Hematopoietic multipotent progenitor cell (in vitro differentiated cells): ENCODE measurements around the gene ST14. TPM values are rescaled to one million over a fixed set of nuclear protein-coding genes. Genes with fewer than 3 reads are reported as not detected.

Source experiments
- small RNA-seq: library from RNA; depleted of rRNA; stranded (forward); fragments of <200 nt; gene quantifications from one replicate; pipeline ENCODE3, GENCODE V24; 2012
- total RNA-seq: library from RNA; depleted of rRNA; stranded (reverse); fragments of >200 nt; gene quantifications from one replicate; pipeline ENCODE4 v1.2.3, GENCODE V29; 2012

Gene ST14
- total RNA-seq, 1 donor, result 2.2 TPM

Small RNA genes lying within 50 kb of the gene (small RNA-seq; reads per million reads assigned to genes)
- gene RF00015, result not detected

Other genes with a start within 250 kb of the ST14 start
- gene PRDM10, start 156.9 kb upstream of the ST14 start, total RNA-seq, result 11.0 TPM
- gene APLP2, start 89.9 kb upstream of the ST14 start, total RNA-seq, result 337 TPM
- 62.5 TPM for gene ZBTB44, start 155.1 kb downstream of the ST14 start, total RNA-seq